Measurements from ENCODE around the gene MR1.

MR1 gene

DNA sequence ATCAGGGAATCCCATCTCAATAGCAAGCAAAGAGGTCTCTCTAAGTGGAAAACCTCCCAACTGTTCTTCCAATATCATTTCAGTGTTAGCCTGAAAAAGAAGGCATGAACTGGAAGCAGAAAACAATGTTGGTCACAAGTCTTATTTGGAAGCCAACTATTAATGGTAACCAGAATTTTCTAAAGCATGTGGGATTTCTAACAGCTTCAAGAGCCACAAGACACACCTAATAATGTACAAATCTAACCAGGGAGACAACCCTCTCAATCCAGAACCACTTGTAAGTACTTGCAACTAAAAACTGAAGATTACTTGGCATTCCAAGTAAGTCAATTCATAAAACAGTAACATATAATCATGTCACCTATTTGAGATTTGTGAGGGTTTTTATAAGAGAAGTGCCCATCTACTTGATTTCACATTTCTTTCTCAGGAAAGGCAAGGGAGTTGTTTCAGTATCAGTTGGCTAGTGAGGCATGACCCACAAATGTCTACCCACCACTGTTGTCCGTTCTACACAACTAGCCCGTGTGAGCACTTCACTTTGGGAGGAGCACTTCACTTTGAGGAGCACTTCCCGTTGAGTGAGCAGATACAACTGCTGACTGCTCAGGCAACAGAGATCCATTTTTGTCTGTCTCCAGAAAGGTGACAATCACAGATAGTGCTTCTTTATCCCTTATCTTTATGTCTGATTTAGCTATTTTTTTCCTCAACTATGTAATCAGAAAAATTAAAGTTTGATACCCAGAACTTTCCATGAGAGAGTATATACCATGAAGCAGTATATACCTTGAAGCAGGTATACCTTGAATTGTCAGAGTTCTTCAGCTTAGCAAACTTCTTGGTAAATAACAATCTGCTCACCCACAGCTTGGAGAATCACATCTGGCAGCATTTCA, 22.2 kb upstream of the MR1 start:
- TF ChIP-seq, protein P1, sequence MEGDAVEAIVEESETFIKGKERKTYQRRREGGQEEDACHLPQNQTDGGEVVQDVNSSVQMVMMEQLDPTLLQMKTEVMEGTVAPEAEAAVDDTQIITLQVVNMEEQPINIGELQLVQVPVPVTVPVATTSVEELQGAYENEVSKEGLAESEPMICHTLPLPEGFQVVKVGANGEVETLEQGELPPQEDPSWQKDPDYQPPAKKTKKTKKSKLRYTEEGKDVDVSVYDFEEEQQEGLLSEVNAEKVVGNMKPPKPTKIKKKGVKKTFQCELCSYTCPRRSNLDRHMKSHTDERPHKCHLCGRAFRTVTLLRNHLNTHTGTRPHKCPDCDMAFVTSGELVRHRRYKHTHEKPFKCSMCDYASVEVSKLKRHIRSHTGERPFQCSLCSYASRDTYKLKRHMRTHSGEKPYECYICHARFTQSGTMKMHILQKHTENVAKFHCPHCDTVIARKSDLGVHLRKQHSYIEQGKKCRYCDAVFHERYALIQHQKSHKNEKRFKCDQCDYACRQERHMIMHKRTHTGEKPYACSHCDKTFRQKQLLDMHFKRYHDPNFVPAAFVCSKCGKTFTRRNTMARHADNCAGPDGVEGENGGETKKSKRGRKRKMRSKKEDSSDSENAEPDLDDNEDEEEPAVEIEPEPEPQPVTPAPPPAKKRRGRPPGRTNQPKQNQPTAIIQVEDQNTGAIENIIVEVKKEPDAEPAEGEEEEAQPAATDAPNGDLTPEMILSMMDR (conservative IDR thresholded peaks at IDR 0.05), result no peak

GRCh38 chr1:181012203-181012745, 21.5 kb upstream of the MR1 start:
- H3K27ac ChIP-seq, result no peak overlapping the region
- TF ChIP-seq, protein P1 (conservative IDR thresholded peaks at IDR 0.05), result no peak

More for the DNA sequence above, 22.2 kb upstream of the MR1 start:
- peak overlapping the region; percentile 15; the same call in 1 of the 2 replicates for H3K27ac ChIP-seq

GRCh38 chr1:181013144-181013543, 20.6 kb upstream of the MR1 start:
- no peak overlapping the region for H3K27ac ChIP-seq
- TF ChIP-seq, protein P1 (conservative IDR thresholded peaks at IDR 0.05), result no peak

- H3K27ac ChIP-seq, result no peak overlapping the region
Observed at GRCh38 chr1:181014477-181015250, 19.1 kb upstream of the MR1 start.

GRCh38 chr1:181015251-181015615, 18.6 kb upstream of the MR1 start:
- H3K27ac ChIP-seq, result no peak overlapping the region
- TF ChIP-seq, protein P1 (conservative IDR thresholded peaks at IDR 0.05), result no peak

More at GRCh38 chr1:181014477-181015250, 19.1 kb upstream of the MR1 start:
- TF ChIP-seq, protein P1 (conservative IDR thresholded peaks at IDR 0.05), result no peak

GRCh38 chr1:181016563-181016962, 17.2 kb upstream of the MR1 start:
- H3K27ac ChIP-seq, result no peak overlapping the region
- TF ChIP-seq, protein P1 (conservative IDR thresholded peaks at IDR 0.05), result no peak

Measured in VCaP (cell line).